ENCODE data around the gene ANKRD33B. TPM values are rescaled to one million over a fixed set of nuclear protein-coding genes. Genes with fewer than 3 reads are reported as not detected.

ANKRD33B gene
- total and polyA plus RNA-seq, 7 experiments from 2014 or later = 0.20 to 10.1 (median 0.75) TPM; not detected in 1

- H3K27me3 Mint-ChIP-seq = peaks cover 0 to 8% (median 6%) of the 10 kb centered on the region in 5 donors
- H3K4me3 Mint-ChIP-seq = peak overlapping the region in 2 of 10 donors; percentile 40 to 59
- peaks cover 2 to 20% (median 3%) of the 10 kb centered on the region in 11 donors for H3K9me3 Mint-ChIP-seq
- Histone ChIP-seq H3K4me1 (ENCODE audit: control insufficient read depth in 2 of 2, insufficient read depth in 2 of 2, low read length in 2 of 2) (no peaks in the 10 kb centered on the region), H3K36me3 (ENCODE audit: control insufficient read depth in 2 of 3, insufficient read depth in 3 of 3, low read length in 3 of 3) (no peaks in the 10 kb centered on the region), H3K27ac (ENCODE audit: low read depth, low read length) (no peak overlapping the region), H3K4me3 (ENCODE audit: low read length) (no peak overlapping the region), H3K27me3 (ENCODE audit: control insufficient read depth in 2 of 2, insufficient read depth in 2 of 2, low read length in 2 of 2) (no peaks in the 10 kb centered on the region), H3K9me3 (ENCODE audit: control insufficient read depth in 2 of 3, low read length in 3 of 3) (no peaks in the 10 kb centered on the region)
- peaks cover 4 to 59% (median 8%) of the 10 kb centered on the region in 7 donors for H3K4me1 Mint-ChIP-seq
- ChIA-PET CTCF (no interaction called here), POLR2A (no interaction called here)
- ATAC-seq (no peak), DNase-seq (peak in 1 of 9 donors; percentile 22)
- peaks cover 0 to 23% (median 0%) of the 10 kb centered on the region in 5 donors for H3K36me3 Mint-ChIP-seq
- intact Hi-C loops (cut with micrococcal nuclease) = loop anchor here in 1 of 2 donors (5.0 kb wide), 2 partner anchors 33 to 42 kb away; partner anchors contain the start of gene ANKRD33B
- H3K27ac Mint-ChIP-seq = peak overlapping the region in 1 of 9 donors; percentile 14
Measured at GRCh38 chr5:10595293-10595671, 31.4 kb downstream of the ANKRD33B start.

GRCh38 chr5:10595672-10596309, 31.9 kb downstream of the ANKRD33B start:
- Histone ChIP-seq H3K9me3 (ENCODE audit: control insufficient read depth in 2 of 3, low read length in 3 of 3) (no peaks in the 10 kb centered on the region), H3K27me3 (ENCODE audit: control insufficient read depth in 2 of 2, insufficient read depth in 2 of 2, low read length in 2 of 2) (no peaks in the 10 kb centered on the region), H3K4me3 (ENCODE audit: low read length) (no peak overlapping the region), H3K36me3 (ENCODE audit: control insufficient read depth in 2 of 3, insufficient read depth in 3 of 3, low read length in 3 of 3) (no peaks in the 10 kb centered on the region), H3K27ac (ENCODE audit: low read depth, low read length) (no peak overlapping the region), H3K4me1 (ENCODE audit: control insufficient read depth in 2 of 2, insufficient read depth in 2 of 2, low read length in 2 of 2) (no peaks in the 10 kb centered on the region)
- Mint-ChIP-seq H3K27ac (peak overlapping the region in 1 of 9 donors; percentile 14), H3K36me3 (peaks cover 0 to 25% (median 0%) of the 10 kb centered on the region in 5 donors), H3K9me3 (peaks cover 2 to 20% (median 4%) of the 10 kb centered on the region in 11 donors), H3K27me3 (peaks cover 0 to 8% (median 6%) of the 10 kb centered on the region in 5 donors), H3K4me1 (peaks cover 4 to 59% (median 8%) of the 10 kb centered on the region in 7 donors), H3K4me3 (peak overlapping the region in 7 of 10 donors; percentile 5 to 59 (median 28))
- DNase-seq = peak in 1 of 9 donors; percentile 48
- ChIA-PET CTCF (no interaction called here), POLR2A (no interaction called here)
- intact Hi-C loops (cut with micrococcal nuclease) = loop anchor here in 1 of 2 donors (5.0 kb wide), 2 partner anchors 33 to 42 kb away; partner anchors contain the start of gene ANKRD33B
- ATAC-seq = peak; percentile 31

GRCh38 chr5:10596310-10596703, 32.4 kb downstream of the ANKRD33B start:
- H3K27me3 Mint-ChIP-seq = peaks cover 0 to 8% (median 6%) of the 10 kb centered on the region in 5 donors
- peaks cover 2 to 20% (median 4%) of the 10 kb centered on the region in 11 donors for H3K9me3 Mint-ChIP-seq
- CTCF ChIA-PET = no interaction called here
- H3K36me3 Mint-ChIP-seq = peaks cover 0 to 25% (median 0%) of the 10 kb centered on the region in 5 donors
- no peak for ATAC-seq
- H3K27me3 ChIP-seq (ENCODE audit: control insufficient read depth in 2 of 2, insufficient read depth in 2 of 2, low read length in 2 of 2) = no peaks in the 10 kb centered on the region
- no peak overlapping the region for H3K4me3 ChIP-seq (ENCODE audit: low read length)
- H3K4me3 Mint-ChIP-seq = peak overlapping the region in 5 of 10 donors; percentile 5 to 59 (median 45)
- peaks cover 4 to 64% (median 8%) of the 10 kb centered on the region in 7 donors for H3K4me1 Mint-ChIP-seq
- DNase-seq = no peak
- no peaks in the 10 kb centered on the region for H3K36me3 ChIP-seq (ENCODE audit: control insufficient read depth in 2 of 3, insufficient read depth in 3 of 3, low read length in 3 of 3)
- peaks cover 0 to 1% of the 10 kb centered on the region in 2 donors for H3K4me1 ChIP-seq (ENCODE audit: control insufficient read depth in 2 of 2, insufficient read depth in 2 of 2, low read length in 2 of 2)
- no peaks in the 10 kb centered on the region for H3K9me3 ChIP-seq (ENCODE audit: control insufficient read depth in 2 of 3, low read length in 3 of 3)
- no peak overlapping the region for H3K27ac ChIP-seq (ENCODE audit: low read depth, low read length)
- peak overlapping the region in 2 of 9 donors; percentile 7 to 14 for H3K27ac Mint-ChIP-seq
- POLR2A ChIA-PET = no interaction called here
- intact Hi-C loops (cut with micrococcal nuclease) = loop anchor here in 1 of 2 donors (5.0 kb wide), 2 partner anchors 34 to 41 kb away; partner anchors contain the start of gene ANKRD33B

- intact Hi-C loops (cut with micrococcal nuclease) = loop anchor here in 1 of 2 donors (5.0 kb wide), 2 partner anchors 35 to 40 kb away; partner anchors contain the start of gene ANKRD33B
- peaks cover 0 to 25% (median 0%) of the 10 kb centered on the region in 5 donors for H3K36me3 Mint-ChIP-seq
- peaks cover 4 to 69% (median 10%) of the 10 kb centered on the region in 7 donors for H3K4me1 Mint-ChIP-seq
- peaks cover 0 to 4% of the 10 kb centered on the region in 2 donors for H3K4me1 ChIP-seq (ENCODE audit: control insufficient read depth in 2 of 2, insufficient read depth in 2 of 2, low read length in 2 of 2)
- peaks cover 2 to 20% (median 4%) of the 10 kb centered on the region in 11 donors for H3K9me3 Mint-ChIP-seq
- DNase-seq = no peak
- H3K27ac Mint-ChIP-seq = no peak overlapping the region
- POLR2A ChIA-PET = no interaction called here
- no peaks in the 10 kb centered on the region for H3K36me3 ChIP-seq (ENCODE audit: control insufficient read depth in 2 of 3, insufficient read depth in 3 of 3, low read length in 3 of 3)
- peak overlapping the region in 1 of 10 donors; percentile 14 for H3K4me3 Mint-ChIP-seq
- H3K27me3 Mint-ChIP-seq = peaks cover 0 to 8% (median 6%) of the 10 kb centered on the region in 5 donors
- no peak for ATAC-seq
- no peaks in the 10 kb centered on the region for H3K27me3 ChIP-seq (ENCODE audit: control insufficient read depth in 2 of 2, insufficient read depth in 2 of 2, low read length in 2 of 2)
- CTCF ChIA-PET = interaction anchor here (0.6 kb wide), 1 partner anchor 24 kb away, joined by 3 read pairs; no protein-coding TSS in a partner anchor
- H3K27ac ChIP-seq (ENCODE audit: low read depth, low read length) = no peak overlapping the region
- H3K9me3 ChIP-seq (ENCODE audit: control insufficient read depth in 2 of 3, low read length in 3 of 3) = no peaks in the 10 kb centered on the region
- no peak overlapping the region for H3K4me3 ChIP-seq (ENCODE audit: low read length)
Measured at GRCh38 chr5:10596886-10597451, 33.1 kb downstream of the ANKRD33B start.

- no peaks in the 10 kb centered on the region for H3K27me3 ChIP-seq (ENCODE audit: control insufficient read depth in 2 of 2, insufficient read depth in 2 of 2, low read length in 2 of 2)
- H3K36me3 Mint-ChIP-seq = peaks cover 0 to 23% (median 0%) of the 10 kb centered on the region in 5 donors
- intact Hi-C loops (cut with micrococcal nuclease) = loop anchor here in 1 of 2 donors (5.0 kb wide), 2 partner anchors 37 to 38 kb away; partner anchors contain the start of gene ANKRD33B
- no peak overlapping the region for H3K27ac Mint-ChIP-seq
- no peak overlapping the region for H3K4me3 Mint-ChIP-seq
- no peak overlapping the region for H3K4me3 ChIP-seq (ENCODE audit: low read length)
- H3K9me3 ChIP-seq (ENCODE audit: control insufficient read depth in 2 of 3, low read length in 3 of 3) = no peaks in the 10 kb centered on the region
- peaks cover 4 to 61% (median 8%) of the 10 kb centered on the region in 7 donors for H3K4me1 Mint-ChIP-seq
- CTCF ChIA-PET = no interaction called here
- no peaks in the 10 kb centered on the region for H3K36me3 ChIP-seq (ENCODE audit: control insufficient read depth in 2 of 3, insufficient read depth in 3 of 3, low read length in 3 of 3)
- no peak for ATAC-seq
- no peak overlapping the region for H3K27ac ChIP-seq (ENCODE audit: low read depth, low read length)
- peaks cover 0 to 6% (median 4%) of the 10 kb centered on the region in 5 donors for H3K27me3 Mint-ChIP-seq
- DNase-seq = no peak
- peaks cover 2 to 20% (median 4%) of the 10 kb centered on the region in 11 donors for H3K9me3 Mint-ChIP-seq
- POLR2A ChIA-PET = no interaction called here
- peaks cover 0 to 4% of the 10 kb centered on the region in 2 donors for H3K4me1 ChIP-seq (ENCODE audit: control insufficient read depth in 2 of 2, insufficient read depth in 2 of 2, low read length in 2 of 2)
Measured at GRCh38 chr5:10599113-10599512, 35.2 kb downstream of the ANKRD33B start.

GRCh38 chr5:10599862-10600284, 36.0 kb downstream of the ANKRD33B start:
- DNase-seq (no peak), ATAC-seq (no peak)
- no peaks in the 10 kb centered on the region for H3K36me3 ChIP-seq (ENCODE audit: control insufficient read depth in 2 of 3, insufficient read depth in 3 of 3, low read length in 3 of 3)
- H3K36me3 Mint-ChIP-seq = peaks cover 0 to 23% (median 0%) of the 10 kb centered on the region in 5 donors
- peaks cover 2 to 20% (median 4%) of the 10 kb centered on the region in 11 donors for H3K9me3 Mint-ChIP-seq
- no peak overlapping the region for H3K27ac ChIP-seq (ENCODE audit: low read depth, low read length)
- peaks cover 1 to 55% (median 8%) of the 10 kb centered on the region in 7 donors for H3K4me1 Mint-ChIP-seq
- intact Hi-C loops (cut with micrococcal nuclease) = loop anchor here in 1 of 2 donors (5.0 kb wide), 2 partner anchors 37 to 38 kb away; partner anchors contain the start of gene ANKRD33B
- POLR2A ChIA-PET = no interaction called here
- CTCF ChIA-PET = no interaction called here
- H3K27ac Mint-ChIP-seq = no peak overlapping the region
- H3K4me3 ChIP-seq (ENCODE audit: low read length) = no peak overlapping the region
- H3K27me3 ChIP-seq (ENCODE audit: control insufficient read depth in 2 of 2, insufficient read depth in 2 of 2, low read length in 2 of 2) = no peaks in the 10 kb centered on the region
- peaks cover 0 to 4% (median 1%) of the 10 kb centered on the region in 5 donors for H3K27me3 Mint-ChIP-seq
- no peaks in the 10 kb centered on the region for H3K9me3 ChIP-seq (ENCODE audit: control insufficient read depth in 2 of 3, low read length in 3 of 3)
- peaks cover 0 to 4% of the 10 kb centered on the region in 2 donors for H3K4me1 ChIP-seq (ENCODE audit: control insufficient read depth in 2 of 2, insufficient read depth in 2 of 2, low read length in 2 of 2)
- no peak overlapping the region for H3K4me3 Mint-ChIP-seq

All from naive thymus-derived CD4-positive, alpha-beta T cell (primary cell).